HG03039 (cell line): ENCODE results near the gene OSBPL9.
"Not testable (repeated sequence)": the region's sequence is repeated elsewhere in the genome, so short reads cannot be mapped to it uniquely, and the experiment has no call there.

Source experiments
- ATAC-seq: cut with Tn5 transposase; IDR thresholded peaks from one replicate; pipeline ENCODE4 v1.9.1; 2021; ENCODE audit warnings: mild to moderate bottlenecking, moderate library complexity; ENCODE audit not compliant: unreplicated experiment

OSBPL9 gene

GRCh38 chr1:51768971-51769588 lies 152.2 kb downstream of the OSBPL9 start:
- ATAC-seq, result no peak

- ATAC-seq, result no peak
Observed at GRCh38 chr1:51776408-51776807, 159.5 kb downstream of the OSBPL9 start.

GRCh38 chr1:51780927-51781326 lies 164.0 kb downstream of the OSBPL9 start:
- no peak for ATAC-seq

DNA sequence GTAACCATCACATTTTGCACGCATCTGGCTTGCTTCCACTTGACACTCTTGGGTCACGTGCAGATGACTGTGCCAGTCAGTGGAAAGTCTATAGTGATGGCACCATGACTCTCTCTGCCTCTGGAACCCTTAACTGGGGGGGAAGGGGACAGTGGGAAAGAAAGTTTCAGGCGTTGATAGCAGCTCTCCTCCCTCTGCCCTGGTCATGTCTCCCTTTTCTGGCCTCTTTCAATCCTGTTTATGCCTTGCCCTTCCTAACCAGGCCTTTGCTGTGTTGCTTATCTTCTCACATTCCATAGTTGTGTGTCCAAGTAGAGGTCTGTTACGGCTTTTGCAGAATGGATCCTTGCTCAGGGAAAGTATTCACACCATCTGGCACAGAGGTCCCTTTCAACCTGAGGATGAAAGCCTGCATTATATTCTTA lies 168.1 kb downstream of the OSBPL9 start:
- no peak for ATAC-seq

GRCh38 chr1:51788938-51789337 lies 172.0 kb downstream of the OSBPL9 start:
- no peak for ATAC-seq

GRCh38 chr1:51789342-51789741 lies 172.4 kb downstream of the OSBPL9 start:
- ATAC-seq, result no peak

DNA sequence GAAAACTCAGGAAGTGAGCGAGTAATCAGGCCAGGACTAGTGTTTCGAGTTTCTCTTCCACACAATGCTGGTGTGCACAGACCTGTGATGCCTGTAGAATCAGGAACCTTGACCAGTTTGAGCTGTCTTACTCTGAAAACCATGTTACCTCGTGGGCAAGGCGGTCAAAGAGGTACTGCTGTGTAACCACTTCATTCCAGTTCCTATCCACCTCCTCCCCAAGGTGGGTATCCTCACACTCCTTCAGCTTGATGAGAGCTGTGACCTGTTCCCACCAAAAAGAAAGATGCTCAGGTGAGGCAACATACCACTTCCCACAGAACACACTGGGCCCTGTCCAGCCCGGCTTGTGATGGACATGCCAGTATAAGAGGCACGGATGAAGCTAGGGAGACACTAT lies 173.5 kb downstream of the OSBPL9 start:
- no peak for ATAC-seq

DNA sequence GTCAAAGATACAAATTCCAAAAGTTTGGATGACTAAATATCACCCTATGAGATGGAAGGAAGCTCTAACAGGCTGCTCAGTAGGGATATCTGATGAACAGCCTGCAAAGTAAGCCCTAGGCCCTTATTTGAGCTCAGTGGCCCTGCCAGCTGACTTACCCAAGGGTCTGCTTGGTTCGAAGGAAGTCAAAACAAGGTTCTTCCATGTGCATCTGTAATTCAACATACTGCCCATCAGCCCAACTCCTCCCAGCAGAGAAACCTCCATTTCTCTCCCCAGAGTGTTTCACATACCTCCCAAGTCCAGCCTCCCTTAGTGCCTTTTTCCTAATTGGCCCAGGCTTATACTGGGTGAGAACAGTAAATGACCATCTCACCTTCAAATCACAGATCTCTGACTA lies 175.0 kb downstream of the OSBPL9 start:
- ATAC-seq, result no peak

GRCh38 chr1:51792864-51793263 lies 176.0 kb downstream of the OSBPL9 start:
- ATAC-seq, result no peak

GRCh38 chr1:51794260-51794659 lies 177.4 kb downstream of the OSBPL9 start:
- no peak for ATAC-seq

GRCh38 chr1:51794868-51795267 lies 178.0 kb downstream of the OSBPL9 start:
- no peak for ATAC-seq

DNA sequence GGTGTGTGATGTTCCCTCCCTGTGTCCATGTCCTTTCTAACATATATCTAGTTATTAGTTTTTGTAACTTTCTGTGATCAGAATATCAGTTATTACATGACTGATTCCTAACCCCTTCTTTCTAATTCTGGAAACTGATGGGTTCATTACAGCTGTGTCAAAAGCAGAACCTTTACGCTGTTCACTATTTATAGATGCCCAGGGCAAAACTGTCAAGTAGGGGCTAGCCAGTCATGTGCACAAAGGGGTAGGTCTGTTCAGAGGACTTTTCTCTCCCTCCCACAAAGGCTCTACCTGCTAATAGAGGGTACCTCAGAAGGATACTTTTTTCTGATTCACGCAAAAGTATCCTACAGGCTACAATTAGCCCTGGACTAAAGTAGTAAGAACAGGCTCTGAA lies 182.5 kb downstream of the OSBPL9 start:
- no peak for ATAC-seq

- no peak for ATAC-seq
Observed at GRCh38 chr1:51814513-51814912, 197.6 kb downstream of the OSBPL9 start.

GRCh38 chr1:51818487-51818886 lies 201.6 kb downstream of the OSBPL9 start:
- ATAC-seq, result no peak

- not testable (repeated sequence) for ATAC-seq
Observed at GRCh38 chr1:51819021-51819420, 202.1 kb downstream of the OSBPL9 start.

GRCh38 chr1:51819810-51820209 lies 202.9 kb downstream of the OSBPL9 start:
- no peak for ATAC-seq

- ATAC-seq, result no peak
Observed at GRCh38 chr1:51829058-51829457, 212.2 kb downstream of the OSBPL9 start.

- no peak for ATAC-seq
Observed at GRCh38 chr1:51833700-51834099, 216.8 kb downstream of the OSBPL9 start.

- no peak for ATAC-seq
Observed at GRCh38 chr1:51837243-51837642, 220.4 kb downstream of the OSBPL9 start.
